SJSA1 (cell line): Measurements from ENCODE around the gene FARS2. TPM values are rescaled to one million over a fixed set of nuclear protein-coding genes. Genes with fewer than 3 reads are reported as not detected.

Experiments
- DNase-seq, 2 experiments: peaks; one replicate each; pipeline ENCODE4 v3.0.0-alpha.2; 2015 to 2020; ENCODE audit warnings: low spot score in 2 of 2, low read depth in 1 of 2
- H3K27ac ChIP-seq: fragments of 250-450 bp; sonication (Bioruptor Pico); 2 replicates; pipeline ENCODE4 v1.5.1; 2020; ENCODE audit warnings: mild to moderate bottlenecking, moderate library complexity
- H3K27me3 ChIP-seq: fragments of 250-450 bp; sonication (Bioruptor Pico); replicated peaks from 2 replicates; pipeline ENCODE4 v1.5.1; 2020; ENCODE audit warnings: mild to moderate bottlenecking, moderate library complexity
- H3K36me3 ChIP-seq: fragments of 250-450 bp; sonication (Bioruptor Pico); 2 replicates; pipeline ENCODE4 v1.5.1; 2020; ENCODE audit warnings: mild to moderate bottlenecking
- H3K4me1 ChIP-seq: fragments of 250-450 bp; sonication (Bioruptor Pico); replicated peaks from 2 replicates; pipeline ENCODE4 v1.6.1; 2021; ENCODE audit warnings: mild to moderate bottlenecking
- H3K4me3 ChIP-seq: fragments of 250-450 bp; sonication (Bioruptor Pico); 2 replicates; pipeline ENCODE4 v1.5.1; 2020; ENCODE audit warnings: mild to moderate bottlenecking
- H3K9me3 ChIP-seq: fragments of 250-450 bp; sonication (Bioruptor Pico); replicated peaks from 2 replicates; pipeline ENCODE4 v1.5.1; 2020; ENCODE audit warnings: mild to moderate bottlenecking
- total RNA-seq: library from RNA; depleted of rRNA; stranded (reverse); fragments of >200 nt; shearing (Covaris generic); gene quantifications from 2 replicates; pipeline ENCODE4 v1.2.3, GENCODE V29; 2014

The FARS2 gene
- total RNA-seq, 1 experiment from 2014 or later = 13.3 TPM

DNA sequence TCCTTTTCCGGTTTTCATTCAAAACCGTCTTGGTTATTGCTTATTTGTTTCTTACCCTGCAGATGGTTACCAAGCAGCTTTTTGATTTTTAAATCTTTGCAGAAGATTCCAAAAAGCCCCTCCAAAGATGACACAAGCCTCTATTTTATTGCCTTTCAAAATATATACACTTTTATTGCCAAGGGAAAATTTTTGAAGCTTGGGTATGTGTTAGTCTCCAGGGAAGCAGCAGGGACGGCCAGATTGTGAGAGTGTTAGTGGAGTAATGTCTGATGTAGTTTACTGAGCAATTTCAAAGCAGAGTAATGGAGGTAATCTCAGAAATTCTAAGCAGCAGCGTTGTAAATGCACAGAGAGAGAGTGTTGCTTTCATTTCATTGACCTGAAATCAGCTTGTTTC, 193.8 kb downstream of the FARS2 start:
- no peak for DNase-seq
- no peak overlapping the region for H3K4me3 ChIP-seq
- H3K4me1 ChIP-seq = no peaks in the 10 kb centered on the region
- no peaks in the 10 kb centered on the region for H3K9me3 ChIP-seq
- no peak overlapping the region for H3K27ac ChIP-seq
- no peaks in the 10 kb centered on the region for H3K36me3 ChIP-seq
- no peaks in the 10 kb centered on the region for H3K27me3 ChIP-seq

DNA sequence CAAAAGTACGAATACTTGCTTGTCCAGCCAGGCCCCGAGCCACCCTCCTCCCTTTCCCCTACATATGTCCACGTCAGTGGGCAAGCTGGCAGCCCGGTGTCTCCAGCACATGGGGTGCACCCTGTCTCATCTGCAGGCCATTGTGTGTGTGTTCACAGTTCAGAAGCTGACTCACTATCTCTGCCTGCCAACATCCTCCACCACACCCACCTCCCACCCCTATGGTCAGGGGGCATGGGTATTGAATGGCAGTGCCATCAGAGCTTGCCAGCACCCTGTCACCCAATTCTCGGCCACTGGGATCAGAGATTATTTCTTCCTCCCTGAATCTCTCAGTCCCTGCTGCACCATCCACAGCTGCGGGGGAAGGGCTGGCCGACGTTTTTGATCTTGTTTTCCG, 195.7 kb downstream of the FARS2 start:
- no peak for DNase-seq
- Histone ChIP-seq H3K4me3 (no peak overlapping the region), H3K36me3 (no peaks in the 10 kb centered on the region), H3K27me3 (no peaks in the 10 kb centered on the region), H3K9me3 (no peaks in the 10 kb centered on the region), H3K27ac (no peak overlapping the region), H3K4me1 (no peaks in the 10 kb centered on the region)

DNA sequence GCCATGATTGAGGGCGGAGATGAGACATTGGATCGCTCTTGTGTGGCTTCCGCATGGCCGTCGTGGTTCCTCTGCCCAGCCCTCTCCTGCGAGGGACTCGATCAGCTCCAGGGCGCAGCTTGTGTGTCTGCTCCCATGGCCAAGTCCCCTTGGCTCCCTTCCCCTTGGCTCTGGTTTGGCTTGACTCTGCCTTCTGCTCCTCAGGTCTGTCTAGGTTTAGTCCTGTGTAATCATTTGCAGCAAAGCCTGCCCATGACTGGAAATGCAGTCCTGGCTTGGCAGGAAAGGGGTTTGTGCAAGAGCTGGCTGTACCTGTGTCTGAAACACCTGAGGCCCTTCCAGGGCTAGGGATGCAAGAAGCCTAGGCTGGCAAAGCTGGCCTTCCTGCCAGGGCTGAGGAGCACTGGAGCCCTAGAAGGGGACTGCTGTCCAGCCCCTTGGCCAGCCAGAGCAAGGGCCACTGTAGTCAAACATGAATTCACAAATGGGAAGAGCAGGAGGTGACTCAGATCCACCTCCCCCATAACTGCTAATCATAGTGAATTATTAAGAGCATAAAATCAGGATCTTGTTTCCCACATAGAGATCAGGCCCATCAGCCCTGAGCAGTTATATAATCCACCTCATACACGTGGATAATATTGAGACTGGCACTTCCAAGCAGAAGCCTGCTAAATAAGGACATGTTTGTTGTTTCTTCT, 196.8 kb downstream of the FARS2 start:
- DNase-seq = no peak
- Histone ChIP-seq H3K36me3 (no peaks in the 10 kb centered on the region), H3K4me1 (no peaks in the 10 kb centered on the region), H3K27ac (no peak overlapping the region), H3K9me3 (no peaks in the 10 kb centered on the region), H3K27me3 (no peaks in the 10 kb centered on the region), H3K4me3 (no peak overlapping the region)

DNA sequence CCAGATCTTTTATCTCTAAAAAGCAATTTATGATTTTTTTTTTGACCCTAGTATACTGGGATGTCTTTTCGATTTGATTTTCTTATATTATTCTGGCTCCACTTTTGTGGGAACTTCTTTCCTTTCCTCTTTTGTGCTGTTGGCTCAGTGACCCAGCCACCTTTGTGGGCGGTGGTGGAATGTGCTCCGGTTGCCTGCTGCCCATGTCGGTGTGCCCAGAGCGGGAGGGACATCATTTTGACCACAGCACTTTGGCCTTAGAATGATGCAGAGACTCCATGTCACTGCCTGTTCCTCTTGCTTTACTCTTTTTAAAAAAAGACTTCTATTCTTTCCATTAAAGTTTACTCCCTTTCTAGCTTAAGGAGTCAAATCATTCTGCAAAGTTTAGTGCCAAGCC, 198.0 kb downstream of the FARS2 start:
- Histone ChIP-seq H3K27me3 (no peaks in the 10 kb centered on the region), H3K4me3 (no peak overlapping the region), H3K9me3 (no peaks in the 10 kb centered on the region), H3K27ac (no peak overlapping the region), H3K36me3 (no peaks in the 10 kb centered on the region), H3K4me1 (no peaks in the 10 kb centered on the region; the same call in 1 of the 2 replicates)
- no peak for DNase-seq

DNA sequence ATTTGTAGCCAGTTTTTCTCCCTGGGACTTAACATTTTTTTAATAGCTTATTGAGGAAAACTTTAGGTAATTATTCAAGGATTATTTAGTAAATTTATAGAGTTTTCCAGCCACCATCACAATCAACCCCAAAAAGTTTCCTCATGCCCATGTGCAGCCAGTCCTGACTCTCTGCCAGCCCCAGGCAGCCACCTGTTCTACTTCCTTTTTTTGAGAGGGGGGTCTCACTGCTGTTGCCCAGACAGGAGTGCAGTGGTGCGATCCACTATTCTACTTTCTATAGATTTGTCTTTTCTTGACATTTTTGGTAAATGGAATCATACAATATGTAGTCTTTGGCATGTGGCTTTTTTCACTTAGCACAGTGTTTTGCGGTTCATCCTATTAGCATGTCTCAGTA, 200.1 kb downstream of the FARS2 start:
- no peaks in the 10 kb centered on the region; the same call in none of the 2 replicates for H3K4me1 ChIP-seq
- H3K36me3 ChIP-seq = no peaks in the 10 kb centered on the region
- no peak overlapping the region for H3K4me3 ChIP-seq
- H3K27me3 ChIP-seq = no peaks in the 10 kb centered on the region
- no peak for DNase-seq
- H3K9me3 ChIP-seq = no peaks in the 10 kb centered on the region
- no peak overlapping the region for H3K27ac ChIP-seq

DNA sequence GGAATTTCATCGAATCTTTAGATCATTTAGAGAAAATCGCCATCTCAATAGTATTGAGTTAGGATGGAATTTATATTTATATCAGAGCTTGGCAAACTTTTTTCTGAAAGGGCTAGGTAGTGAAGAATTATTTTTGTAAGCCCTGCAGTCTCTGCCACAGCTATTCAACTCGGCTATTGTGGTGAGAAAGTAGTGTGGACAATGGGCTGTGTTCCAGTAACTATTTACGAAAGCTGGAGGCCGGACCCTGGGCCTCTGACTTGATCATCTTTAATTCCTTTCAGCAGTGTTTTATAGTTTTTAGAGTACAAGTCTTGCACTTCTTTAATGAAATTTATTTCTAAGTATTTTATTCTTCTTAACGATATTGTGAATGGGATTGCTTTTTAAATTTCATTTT, 201.5 kb downstream of the FARS2 start:
- Histone ChIP-seq H3K36me3 (no peaks in the 10 kb centered on the region), H3K4me3 (no peak overlapping the region), H3K4me1 (peaks cover 4% of the 10 kb centered on the region), H3K9me3 (no peaks in the 10 kb centered on the region), H3K27ac (no peak overlapping the region), H3K27me3 (no peaks in the 10 kb centered on the region)
- peak in 1 of 2 experiments; percentile 25 for DNase-seq

DNA sequence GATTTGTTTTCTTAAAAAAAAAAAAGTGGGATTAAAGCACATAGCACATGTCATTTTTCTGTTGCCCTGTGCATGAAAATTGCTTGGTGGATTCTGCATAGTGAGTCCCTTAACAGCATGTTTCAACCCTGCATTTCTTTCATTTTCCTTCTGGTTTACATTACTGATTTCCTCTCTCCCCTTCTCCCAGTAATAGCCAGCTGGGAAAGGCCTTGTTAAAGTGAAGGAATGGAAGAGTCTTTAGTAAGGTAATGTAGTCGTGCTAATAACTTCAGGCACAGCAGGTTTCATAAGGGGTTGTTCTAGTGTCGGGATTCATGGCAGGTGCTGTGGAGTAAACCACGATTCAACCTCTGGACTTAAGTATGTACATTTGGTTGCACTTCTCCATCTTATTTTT, 202.4 kb downstream of the FARS2 start:
- no peak overlapping the region for H3K4me3 ChIP-seq
- no peak for DNase-seq
- H3K4me1 ChIP-seq = peaks cover 4% of the 10 kb centered on the region
- H3K9me3 ChIP-seq = no peaks in the 10 kb centered on the region
- H3K27ac ChIP-seq = no peak overlapping the region
- no peaks in the 10 kb centered on the region for H3K27me3 ChIP-seq
- H3K36me3 ChIP-seq = no peaks in the 10 kb centered on the region

DNA sequence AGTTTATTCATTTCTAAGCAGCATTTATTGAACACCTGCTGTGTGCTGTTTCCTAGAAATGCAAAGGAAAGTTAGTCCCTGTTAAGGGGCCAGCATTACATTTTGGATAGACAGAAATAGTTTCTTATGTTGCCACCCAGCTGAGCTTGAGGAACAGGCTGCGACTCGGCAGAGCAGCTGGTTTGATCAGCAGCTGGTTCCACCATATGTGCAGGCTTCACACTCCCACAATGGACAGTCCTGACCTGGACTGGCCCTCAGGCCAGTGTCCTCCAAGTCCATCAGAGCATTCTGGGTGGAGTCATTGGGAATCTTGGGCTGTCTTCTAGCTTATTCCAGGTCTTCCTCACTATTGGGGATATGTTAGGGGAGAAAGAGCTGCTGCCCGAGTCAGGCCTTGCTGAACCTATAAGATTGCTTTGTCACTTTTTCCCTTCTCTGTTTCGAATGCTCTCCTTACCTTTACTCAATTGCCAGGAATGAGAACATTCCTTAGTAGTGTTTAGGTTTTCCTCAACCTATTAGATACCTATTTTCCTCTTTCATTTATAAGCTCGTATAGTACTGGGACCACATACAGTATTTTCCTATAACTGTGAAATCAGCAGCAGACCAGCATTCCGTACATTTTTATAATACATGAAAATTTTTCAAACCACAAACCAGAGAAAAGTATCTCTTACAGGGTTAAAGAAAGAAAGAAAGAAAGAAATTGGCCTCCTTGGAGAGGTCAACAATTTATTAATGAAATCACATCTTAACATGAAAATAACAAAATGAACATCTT, 203.0 kb downstream of the FARS2 start:
- peaks cover 4% of the 10 kb centered on the region for H3K4me1 ChIP-seq
- H3K4me3 ChIP-seq = no peak overlapping the region
- H3K27me3 ChIP-seq = no peaks in the 10 kb centered on the region
- no peak overlapping the region for H3K27ac ChIP-seq
- H3K9me3 ChIP-seq = no peaks in the 10 kb centered on the region
- no peaks in the 10 kb centered on the region for H3K36me3 ChIP-seq
- no peak for DNase-seq

DNA sequence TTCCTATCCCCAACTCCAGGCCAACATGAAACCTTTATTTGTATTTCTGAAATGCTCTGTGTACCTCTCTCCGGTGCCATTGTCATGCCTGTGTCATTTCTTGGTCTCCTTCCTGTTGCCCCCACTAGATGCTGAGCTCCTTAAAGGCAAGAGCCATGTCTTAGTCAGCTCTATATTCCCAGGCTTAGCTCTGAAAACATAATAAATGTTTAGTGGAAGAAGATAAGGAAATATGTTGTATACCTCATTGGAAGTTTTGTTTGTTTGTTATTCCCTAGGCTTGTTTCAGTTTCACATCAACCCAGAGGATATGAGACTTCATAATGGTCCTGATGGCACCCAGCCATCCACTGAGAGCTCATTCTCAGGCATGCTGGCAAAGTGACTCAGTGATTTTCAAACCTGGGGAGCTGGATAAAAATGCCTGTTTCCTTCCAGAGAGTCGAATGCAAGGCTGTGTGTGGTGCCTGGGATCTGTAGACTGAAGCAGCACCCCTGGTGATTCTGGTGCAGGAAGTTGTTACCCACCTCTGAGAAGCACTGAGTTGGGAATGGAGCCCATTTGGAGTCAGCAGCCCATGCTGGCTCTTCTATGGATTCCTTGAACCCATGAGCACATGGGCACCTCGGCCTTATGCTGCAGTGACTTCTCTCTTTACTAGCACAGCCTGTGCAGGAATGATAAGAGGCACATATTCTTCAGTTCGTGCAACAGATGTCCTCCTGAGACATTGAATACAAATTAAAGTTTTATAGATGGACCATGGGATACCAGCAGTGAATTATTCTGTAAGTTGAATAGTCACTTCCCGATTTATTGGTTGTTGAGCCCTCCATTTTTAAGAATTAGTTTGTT, 205.2 kb downstream of the FARS2 start:
- Histone ChIP-seq H3K27me3 (no peaks in the 10 kb centered on the region), H3K36me3 (no peaks in the 10 kb centered on the region), H3K4me3 (no peak overlapping the region), H3K9me3 (no peaks in the 10 kb centered on the region), H3K4me1 (peaks cover 4% of the 10 kb centered on the region), H3K27ac (no peak overlapping the region)
- peak; percentile 67 to 69 for DNase-seq

DNA sequence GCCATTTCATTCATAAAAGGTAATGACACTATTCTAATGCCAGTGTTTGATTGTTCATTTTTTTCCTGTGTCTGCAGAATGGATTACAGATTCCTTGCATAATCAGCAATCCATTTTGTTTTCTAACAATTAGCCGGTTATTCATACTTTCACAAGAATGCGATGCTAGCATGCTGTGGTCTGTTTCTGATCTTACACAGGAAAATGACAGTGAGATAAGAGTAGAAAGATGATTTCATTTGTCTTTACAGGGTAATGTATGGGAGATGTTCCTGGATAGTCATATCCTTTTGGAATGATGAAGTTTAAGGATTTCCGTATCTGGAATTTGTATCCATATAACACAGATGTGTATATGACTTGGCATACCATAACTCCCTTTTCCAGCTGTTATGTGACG, 207.3 kb downstream of the FARS2 start:
- Histone ChIP-seq H3K4me1 (peaks cover 4% of the 10 kb centered on the region), H3K27me3 (no peaks in the 10 kb centered on the region), H3K27ac (no peak overlapping the region), H3K4me3 (no peak overlapping the region), H3K9me3 (no peaks in the 10 kb centered on the region), H3K36me3 (no peaks in the 10 kb centered on the region)
- DNase-seq = no peak

DNA sequence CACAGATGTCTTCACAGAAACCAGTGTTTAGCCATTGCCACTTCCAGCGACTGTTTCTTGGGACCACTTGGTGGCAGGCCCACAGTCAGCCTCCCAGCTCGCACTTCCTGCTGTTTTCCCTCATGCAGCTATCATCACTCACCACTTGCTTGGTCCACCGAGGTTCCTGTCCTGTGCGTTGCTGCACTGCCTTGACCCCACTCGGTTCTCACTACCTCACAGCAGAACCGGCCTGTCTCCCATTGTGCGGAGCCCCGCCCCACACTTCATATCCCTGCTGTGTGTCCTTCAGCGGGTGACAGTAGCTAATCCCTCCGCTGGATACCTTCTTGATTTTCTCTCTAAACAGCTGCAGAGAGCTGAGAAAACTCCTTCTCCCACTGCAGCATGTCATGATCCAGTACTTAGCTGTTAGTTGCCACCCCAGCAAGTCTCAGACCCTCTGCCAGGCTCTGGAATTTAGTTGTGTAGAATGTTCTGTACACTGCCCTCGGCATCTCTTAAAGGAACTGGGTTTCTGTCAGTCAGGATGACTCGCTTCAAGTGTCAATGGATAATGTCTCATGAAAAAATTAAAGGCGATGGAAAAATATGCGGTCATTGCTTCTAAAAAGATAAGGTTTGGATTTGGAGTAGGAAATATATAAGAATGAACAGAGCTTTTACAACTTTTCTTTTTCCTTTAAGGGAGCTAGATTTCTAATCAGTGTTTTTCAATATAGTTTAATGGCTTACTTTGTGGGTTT, 208.0 kb downstream of the FARS2 start:
- H3K4me1 ChIP-seq = peaks cover 4% of the 10 kb centered on the region
- H3K4me3 ChIP-seq = no peak overlapping the region
- H3K36me3 ChIP-seq = no peaks in the 10 kb centered on the region
- DNase-seq = no peak
- H3K9me3 ChIP-seq = no peaks in the 10 kb centered on the region
- H3K27me3 ChIP-seq = no peaks in the 10 kb centered on the region
- no peak overlapping the region for H3K27ac ChIP-seq

DNA sequence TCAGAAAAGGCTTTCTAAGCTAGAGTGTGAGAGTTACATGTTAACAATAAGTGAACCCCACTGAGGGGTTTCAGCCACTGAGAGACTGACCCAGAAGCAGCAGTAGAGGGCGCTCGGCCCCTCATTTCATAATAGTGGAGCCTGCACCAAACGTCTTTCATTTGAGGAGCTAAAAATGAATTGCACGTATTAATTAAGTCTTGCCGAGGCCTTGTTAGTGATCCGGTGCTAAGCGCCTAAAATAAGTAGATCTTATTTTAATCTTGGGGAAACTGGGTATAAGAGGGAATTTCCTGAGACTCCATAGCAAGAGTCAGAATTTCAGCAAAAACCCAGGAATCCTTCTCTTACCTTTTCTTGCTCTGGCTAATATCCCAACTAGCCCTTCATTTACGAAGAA, 209.7 kb downstream of the FARS2 start:
- no peaks in the 10 kb centered on the region for H3K27me3 ChIP-seq
- no peak overlapping the region for H3K27ac ChIP-seq
- H3K4me1 ChIP-seq = peaks cover 4% of the 10 kb centered on the region
- peak in 1 of 2 experiments; percentile 37 for DNase-seq
- no peaks in the 10 kb centered on the region for H3K9me3 ChIP-seq
- H3K36me3 ChIP-seq = no peaks in the 10 kb centered on the region
- H3K4me3 ChIP-seq = no peak overlapping the region

DNA sequence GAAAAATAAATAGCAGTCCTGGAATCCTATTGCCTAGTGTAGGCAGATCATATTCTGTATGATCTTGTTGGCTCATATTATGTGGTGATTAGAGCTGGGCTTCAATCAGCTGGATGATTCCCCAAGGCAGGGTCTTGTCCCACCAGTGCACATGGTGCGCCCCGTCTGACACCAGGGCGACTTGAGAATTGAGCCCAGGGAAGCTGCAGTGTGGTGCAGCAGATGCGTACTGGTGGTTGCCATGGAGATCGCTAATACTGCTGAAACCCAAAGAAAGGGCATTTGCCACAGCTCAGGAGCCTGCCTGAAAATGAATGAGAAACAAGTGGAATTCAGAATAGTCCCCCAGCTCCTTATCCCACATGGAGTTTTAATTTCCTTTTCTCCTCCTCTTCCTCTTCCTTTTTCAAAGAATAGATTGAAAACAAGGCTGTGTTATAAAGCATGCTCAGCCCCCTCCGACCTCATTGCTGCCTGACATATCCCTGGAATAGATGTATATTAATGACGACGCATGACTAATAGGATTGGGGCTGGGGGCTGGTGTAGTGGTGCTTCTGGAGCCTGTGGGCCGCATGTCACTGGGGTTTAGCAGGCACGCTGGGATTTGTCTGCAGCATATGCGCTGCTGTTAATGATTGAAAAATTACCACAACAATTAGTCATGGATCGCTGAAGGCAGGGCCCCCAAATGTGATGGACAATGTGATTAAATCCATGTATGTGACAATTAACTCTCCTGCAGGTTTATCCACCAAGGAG, 210.5 kb downstream of the FARS2 start:
- Histone ChIP-seq H3K9me3 (no peaks in the 10 kb centered on the region), H3K4me1 (no peaks in the 10 kb centered on the region; the same call in 1 of the 2 replicates), H3K27ac (no peak overlapping the region), H3K36me3 (no peaks in the 10 kb centered on the region), H3K27me3 (no peaks in the 10 kb centered on the region), H3K4me3 (no peak overlapping the region)
- DNase-seq = no peak
